Measurements from ENCODE around the gene CD3D. TPM values are rescaled to one million over a fixed set of nuclear protein-coding genes. Genes with fewer than 3 reads are reported as not detected.
"Not testable (repeated sequence)": the region's sequence is repeated elsewhere in the genome, so short reads cannot be mapped to it uniquely, and the experiment has no call there.

Gene CD3D
- total and polyA plus RNA-seq, 4 donors: not detected

- DNase-seq (ENCODE audit: low read depth in 4 of 6, low spot score in 6 of 6); H3K36me3 ChIP-seq (ENCODE audit: control insufficient read depth, insufficient read depth, low read length); H3K4me1 ChIP-seq (ENCODE audit: control insufficient read depth, insufficient read depth, low read length); H3K4me3 ChIP-seq (ENCODE audit: low read depth, low read length); H3K27ac ChIP-seq (ENCODE audit: low read depth, low read length); H3K9me3 ChIP-seq (ENCODE audit: control insufficient read depth, insufficient read depth, low read length): not testable (repeated sequence)
- 90% methylated on average over 2 of the region's 5 CpGs for WGBS (ENCODE audit: insufficient coverage)
- H3K27me3 ChIP-seq (ENCODE audit: control insufficient read depth, insufficient read depth, low read length): peaks cover 12% of the 10 kb centered on the region
These were observed 33.4 kb downstream of the CD3D start for GRCh38 chr11:118308995-118309528.

GRCh38 chr11:118306556-118306955 lies 35.9 kb downstream of the CD3D start:
- no peaks in the 10 kb centered on the region for H3K4me1 ChIP-seq (ENCODE audit: control insufficient read depth, insufficient read depth, low read length)
- no peak overlapping the region for H3K27ac ChIP-seq (ENCODE audit: low read depth, low read length)
- H3K27me3 ChIP-seq (ENCODE audit: control insufficient read depth, insufficient read depth, low read length): peaks cover 14% of the 10 kb centered on the region
- 79% methylated on average over 2 of the region's 2 CpGs for WGBS (ENCODE audit: insufficient coverage)
- H3K4me3 ChIP-seq (ENCODE audit: low read depth, low read length): no peak overlapping the region
- DNase-seq (ENCODE audit: low read depth in 4 of 6, low spot score in 6 of 6): no peak
- no peaks in the 10 kb centered on the region for H3K9me3 ChIP-seq (ENCODE audit: control insufficient read depth, insufficient read depth, low read length)
- no peaks in the 10 kb centered on the region for H3K36me3 ChIP-seq (ENCODE audit: control insufficient read depth, insufficient read depth, low read length)

GRCh38 chr11:118305726-118306125 lies 36.8 kb downstream of the CD3D start:
- Histone ChIP-seq H3K4me3 (ENCODE audit: low read depth, low read length) (no peak overlapping the region), H3K36me3 (ENCODE audit: control insufficient read depth, insufficient read depth, low read length) (no peaks in the 10 kb centered on the region), H3K9me3 (ENCODE audit: control insufficient read depth, insufficient read depth, low read length) (no peaks in the 10 kb centered on the region), H3K27me3 (ENCODE audit: control insufficient read depth, insufficient read depth, low read length) (peaks cover 14% of the 10 kb centered on the region), H3K27ac (ENCODE audit: low read depth, low read length) (no peak overlapping the region), H3K4me1 (ENCODE audit: control insufficient read depth, insufficient read depth, low read length) (no peaks in the 10 kb centered on the region)
- DNase-seq (ENCODE audit: low read depth in 4 of 6, low spot score in 6 of 6): no peak
- 60% methylated on average over 8 of the region's 8 CpGs for WGBS (ENCODE audit: insufficient coverage)

GRCh38 chr11:118304568-118305248 lies 37.8 kb downstream of the CD3D start, which contains the start of gene CD3E:
Gene CD3E, plus strand, starts transcription at chr11:118304730. Its CDS starts 223 bp downstream, at chr11:118304953.
- WGBS (ENCODE audit: insufficient coverage): 70% methylated on average over 5 of the region's 8 CpGs
- Histone ChIP-seq H3K27me3 (ENCODE audit: control insufficient read depth, insufficient read depth, low read length) (peaks cover 14% of the 10 kb centered on the region), H3K36me3 (ENCODE audit: control insufficient read depth, insufficient read depth, low read length) (no peaks in the 10 kb centered on the region), H3K9me3 (ENCODE audit: control insufficient read depth, insufficient read depth, low read length) (no peaks in the 10 kb centered on the region), H3K27ac (ENCODE audit: low read depth, low read length) (no peak within 1 kb of the TSS), H3K4me3 (ENCODE audit: low read depth, low read length) (no peak within 1 kb of the TSS), H3K4me1 (ENCODE audit: control insufficient read depth, insufficient read depth, low read length) (no peaks in the 10 kb centered on the region)
- DNase-seq (ENCODE audit: low read depth in 4 of 6, low spot score in 6 of 6): no peak

GRCh38 chr11:118304227-118304567 lies 38.3 kb downstream of the CD3D start:
- no peaks in the 10 kb centered on the region for H3K4me1 ChIP-seq (ENCODE audit: control insufficient read depth, insufficient read depth, low read length)
- no peak overlapping the region for H3K4me3 ChIP-seq (ENCODE audit: low read depth, low read length)
- peaks cover 14% of the 10 kb centered on the region for H3K27me3 ChIP-seq (ENCODE audit: control insufficient read depth, insufficient read depth, low read length)
- no peaks in the 10 kb centered on the region for H3K9me3 ChIP-seq (ENCODE audit: control insufficient read depth, insufficient read depth, low read length)
- H3K27ac ChIP-seq (ENCODE audit: low read depth, low read length): no peak overlapping the region
- no peak for DNase-seq (ENCODE audit: low read depth in 4 of 6, low spot score in 6 of 6)
- no CpG with 5 or more reads among the region's 1 CpG for WGBS (ENCODE audit: insufficient coverage)
- no peaks in the 10 kb centered on the region for H3K36me3 ChIP-seq (ENCODE audit: control insufficient read depth, insufficient read depth, low read length)

- H3K36me3 ChIP-seq (ENCODE audit: control insufficient read depth, insufficient read depth, low read length): no peaks in the 10 kb centered on the region
- no peak overlapping the region for H3K27ac ChIP-seq (ENCODE audit: low read depth, low read length)
- DNase-seq (ENCODE audit: low read depth in 4 of 6, low spot score in 6 of 6): no peak
- no peaks in the 10 kb centered on the region for H3K9me3 ChIP-seq (ENCODE audit: control insufficient read depth, insufficient read depth, low read length)
- WGBS (ENCODE audit: insufficient coverage): 54% methylated on average over 7 of the region's 8 CpGs
- no peaks in the 10 kb centered on the region for H3K4me1 ChIP-seq (ENCODE audit: control insufficient read depth, insufficient read depth, low read length)
- H3K27me3 ChIP-seq (ENCODE audit: control insufficient read depth, insufficient read depth, low read length): peaks cover 14% of the 10 kb centered on the region
- no peak overlapping the region for H3K4me3 ChIP-seq (ENCODE audit: low read depth, low read length)
These were observed 40.8 kb downstream of the CD3D start for GRCh38 chr11:118301600-118302195.

- Histone ChIP-seq H3K36me3 (ENCODE audit: control insufficient read depth, insufficient read depth, low read length) (no peaks in the 10 kb centered on the region), H3K27me3 (ENCODE audit: control insufficient read depth, insufficient read depth, low read length) (peaks cover 2% of the 10 kb centered on the region), H3K9me3 (ENCODE audit: control insufficient read depth, insufficient read depth, low read length) (no peaks in the 10 kb centered on the region), H3K27ac (ENCODE audit: low read depth, low read length) (no peak overlapping the region), H3K4me1 (ENCODE audit: control insufficient read depth, insufficient read depth, low read length) (no peaks in the 10 kb centered on the region), H3K4me3 (ENCODE audit: low read depth, low read length) (no peak overlapping the region)
- peak in 2 of 6 donors; percentile 2 to 7 for DNase-seq (ENCODE audit: low read depth in 4 of 6, low spot score in 6 of 6)
- 80% methylated on average over 2 of the region's 3 CpGs for WGBS (ENCODE audit: insufficient coverage)
These were observed 46.6 kb downstream of the CD3D start for GRCh38 chr11:118295815-118296454.

GRCh38 chr11:118295199-118295598 lies 47.3 kb downstream of the CD3D start:
- H3K27ac ChIP-seq (ENCODE audit: low read depth, low read length): no peak overlapping the region
- H3K27me3 ChIP-seq (ENCODE audit: control insufficient read depth, insufficient read depth, low read length): peaks cover 3% of the 10 kb centered on the region
- 61% methylated on average over 4 of the region's 5 CpGs for WGBS (ENCODE audit: insufficient coverage)
- H3K9me3 ChIP-seq (ENCODE audit: control insufficient read depth, insufficient read depth, low read length): no peaks in the 10 kb centered on the region
- H3K4me1 ChIP-seq (ENCODE audit: control insufficient read depth, insufficient read depth, low read length): no peaks in the 10 kb centered on the region
- no peak for DNase-seq (ENCODE audit: low read depth in 4 of 6, low spot score in 6 of 6)
- no peaks in the 10 kb centered on the region for H3K36me3 ChIP-seq (ENCODE audit: control insufficient read depth, insufficient read depth, low read length)
- no peak overlapping the region for H3K4me3 ChIP-seq (ENCODE audit: low read depth, low read length)

- Histone ChIP-seq H3K4me1 (ENCODE audit: control insufficient read depth, insufficient read depth, low read length) (no peaks in the 10 kb centered on the region), H3K27ac (ENCODE audit: low read depth, low read length) (no peak overlapping the region), H3K4me3 (ENCODE audit: low read depth, low read length) (no peak overlapping the region), H3K27me3 (ENCODE audit: control insufficient read depth, insufficient read depth, low read length) (peaks cover 3% of the 10 kb centered on the region), H3K9me3 (ENCODE audit: control insufficient read depth, insufficient read depth, low read length) (no peaks in the 10 kb centered on the region), H3K36me3 (ENCODE audit: control insufficient read depth, insufficient read depth, low read length) (no peaks in the 10 kb centered on the region)
- no CpG with 5 or more reads among the region's 2 CpGs for WGBS (ENCODE audit: insufficient coverage)
- no peak for DNase-seq (ENCODE audit: low read depth in 4 of 6, low spot score in 6 of 6)
These were observed 48.5 kb downstream of the CD3D start for GRCh38 chr11:118294053-118294452.

All from spinal cord (tissue), 10 donors.